ENCODE results near the gene CCDC14.
"Not testable (repeated sequence)": the region's sequence is repeated elsewhere in the genome, so short reads cannot be mapped to it uniquely, and the experiment has no call there.

The CCDC14 gene

DNA sequence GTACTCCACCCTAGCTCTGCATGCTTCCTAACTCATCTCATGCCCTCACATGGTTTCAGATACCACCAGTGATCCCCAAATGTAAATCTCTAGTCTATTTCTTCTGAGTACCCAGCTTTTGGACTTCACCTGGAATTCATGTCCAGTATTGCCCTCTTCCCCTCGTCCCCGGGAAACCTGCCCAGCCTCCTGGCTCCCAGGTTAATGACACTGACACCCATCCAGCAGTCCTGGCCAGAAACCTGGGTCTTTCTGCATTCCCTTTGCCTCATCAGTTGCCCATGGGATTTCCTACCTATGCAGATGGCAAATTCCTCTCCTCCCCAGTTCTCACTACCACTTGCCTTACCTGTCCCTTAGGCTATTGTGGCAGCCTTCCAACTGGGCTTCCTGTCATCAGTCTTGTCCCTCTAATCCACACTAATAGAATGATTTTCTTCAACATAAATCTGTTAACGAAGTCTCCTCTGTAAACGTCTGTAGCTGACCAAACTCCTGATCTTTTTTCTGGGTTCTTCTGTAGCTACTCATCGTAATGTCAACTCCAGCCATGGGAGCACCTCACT, 61.6 kb downstream of the CCDC14 start:
- DNase-seq (ENCODE audit: low spot score): no peak

DNA sequence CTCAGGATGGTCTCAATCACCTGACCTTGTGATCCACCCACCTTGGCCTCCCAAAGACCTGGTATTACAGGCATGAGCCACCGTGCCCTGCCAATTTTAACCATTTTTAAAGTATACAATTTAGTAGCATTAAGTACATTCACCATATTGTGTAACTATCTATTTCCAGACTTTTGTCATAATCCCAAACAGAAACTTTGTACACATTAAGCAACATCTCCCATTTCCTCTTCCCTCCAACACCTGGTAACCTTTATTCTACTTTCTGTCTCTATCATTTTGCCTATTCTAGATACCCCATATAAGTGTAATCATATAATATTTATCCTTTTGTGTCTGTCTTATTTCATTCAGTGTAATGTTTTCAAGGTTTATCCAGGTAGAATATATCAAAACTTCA, 68.0 kb downstream of the CCDC14 start:
- DNase-seq (ENCODE audit: low spot score): no peak

DNA sequence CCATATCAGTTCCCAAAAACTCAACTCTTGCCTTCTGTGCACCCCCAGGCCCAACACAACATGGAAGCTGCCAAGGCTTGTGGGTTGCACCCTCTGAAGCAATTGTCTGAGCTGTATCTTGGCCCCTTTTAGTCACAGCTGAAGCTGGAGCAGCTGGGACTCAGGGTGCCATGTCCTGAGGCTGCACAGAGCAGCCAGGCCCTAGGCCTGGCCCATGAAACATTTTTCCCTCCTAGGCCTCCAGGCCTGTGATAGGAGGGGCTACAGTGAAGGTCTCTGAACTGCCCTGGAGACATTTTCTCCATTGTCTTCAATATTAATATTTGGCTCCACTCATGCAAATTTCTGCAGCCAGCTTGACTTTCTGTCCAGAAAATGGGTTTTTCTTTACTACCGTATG, 68.8 kb downstream of the CCDC14 start:
- DNase-seq (ENCODE audit: low spot score): no peak

DNA sequence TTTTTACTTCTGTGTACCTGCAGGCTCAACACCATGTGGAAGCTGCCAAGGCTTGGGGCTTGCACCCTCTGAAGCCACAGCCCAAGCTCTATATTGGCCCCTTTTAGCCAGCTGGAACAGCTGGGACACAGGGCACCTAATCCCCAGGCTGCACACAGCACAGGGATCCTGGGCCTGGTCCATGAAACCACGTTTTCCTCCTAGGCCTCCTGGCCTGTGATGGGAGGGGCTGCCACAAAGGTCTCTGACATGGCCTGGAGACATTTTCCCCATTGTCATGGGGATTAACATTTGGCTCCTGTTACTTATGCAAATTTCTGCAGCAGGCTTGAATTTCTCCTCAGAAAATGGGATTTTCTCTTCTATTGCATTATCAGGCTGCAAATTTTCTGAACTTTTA, 70.0 kb downstream of the CCDC14 start:
- DNase-seq (ENCODE audit: low spot score): not testable (repeated sequence)

DNA sequence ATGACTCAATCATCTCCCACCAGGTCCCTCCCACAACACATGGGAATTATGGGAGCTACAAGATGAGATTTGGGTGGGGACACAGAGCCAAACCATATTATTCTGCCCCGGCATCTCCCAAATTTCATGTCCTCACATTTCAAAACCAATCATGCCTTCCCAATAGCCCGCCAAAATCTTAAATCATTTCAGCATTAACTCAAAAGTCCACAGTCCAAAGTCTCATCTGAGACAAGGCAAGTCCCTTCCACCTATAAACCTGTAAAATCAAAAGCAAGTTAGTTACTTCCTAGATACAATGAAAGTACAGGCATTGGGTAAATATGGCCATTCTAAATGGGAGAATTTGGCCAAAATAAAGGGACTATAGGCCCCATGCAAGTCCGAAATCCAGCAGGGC, 70.9 kb downstream of the CCDC14 start:
- DNase-seq (ENCODE audit: low spot score): not testable (repeated sequence)

DNA sequence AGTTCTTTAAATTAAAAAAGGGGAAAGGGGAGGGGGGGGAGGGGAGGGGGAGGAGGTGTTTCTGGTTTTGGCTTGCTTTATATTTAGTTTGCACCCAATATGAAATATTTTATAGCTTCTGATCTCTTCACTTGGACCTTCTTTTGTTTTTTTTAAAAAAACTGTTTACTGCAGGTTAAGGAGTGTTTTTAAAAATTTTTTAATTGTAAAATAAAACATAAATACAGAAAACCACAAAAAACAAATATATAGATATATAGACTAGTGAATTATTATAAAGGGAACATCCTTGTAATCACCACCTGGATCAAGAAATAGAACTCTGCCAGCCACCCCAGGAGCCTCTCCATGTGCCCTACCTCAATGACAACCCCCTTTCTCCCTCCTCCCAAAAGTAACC, 76.0 kb downstream of the CCDC14 start:
- DNase-seq (ENCODE audit: low spot score): no peak

DNA sequence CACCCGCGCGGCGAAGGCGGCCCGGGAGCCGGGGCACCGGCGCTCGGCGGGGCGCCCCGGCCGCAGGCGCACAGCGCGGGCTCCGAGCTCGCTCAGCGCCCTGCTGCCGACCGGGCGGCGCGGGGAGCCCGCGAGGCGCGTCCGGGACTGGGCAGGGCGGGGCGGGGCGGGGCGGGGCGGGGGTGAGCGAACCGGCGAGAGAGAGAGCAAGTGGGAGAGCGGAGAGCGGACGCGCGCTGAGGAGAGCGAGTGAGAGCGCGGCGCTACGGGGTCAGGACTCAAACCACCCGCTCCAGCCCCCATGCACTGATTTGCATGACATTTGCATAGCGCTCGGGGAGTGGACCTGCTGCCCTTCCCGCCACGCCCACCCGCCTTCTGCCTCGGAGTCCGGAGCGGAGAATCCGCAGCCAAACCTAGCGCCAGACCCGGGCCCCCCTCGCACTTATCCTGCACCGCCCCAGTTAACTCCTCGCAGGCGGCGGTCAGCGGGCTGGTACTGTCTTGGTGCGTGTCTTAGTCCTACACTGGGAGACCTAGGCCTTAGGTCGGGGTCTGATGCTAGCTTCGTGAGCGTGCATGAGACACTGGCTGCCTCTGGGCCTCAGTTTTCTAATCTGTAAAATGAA, 76.7 kb downstream of the CCDC14 start, which contains the start of gene MYLK:
Gene MYLK, minus strand, starts transcription at position 130 of the 629 bp plus-strand sequence. CDS start 90,491 bp downstream, outside the sequence.
- no peak for DNase-seq (ENCODE audit: low spot score)

DNA sequence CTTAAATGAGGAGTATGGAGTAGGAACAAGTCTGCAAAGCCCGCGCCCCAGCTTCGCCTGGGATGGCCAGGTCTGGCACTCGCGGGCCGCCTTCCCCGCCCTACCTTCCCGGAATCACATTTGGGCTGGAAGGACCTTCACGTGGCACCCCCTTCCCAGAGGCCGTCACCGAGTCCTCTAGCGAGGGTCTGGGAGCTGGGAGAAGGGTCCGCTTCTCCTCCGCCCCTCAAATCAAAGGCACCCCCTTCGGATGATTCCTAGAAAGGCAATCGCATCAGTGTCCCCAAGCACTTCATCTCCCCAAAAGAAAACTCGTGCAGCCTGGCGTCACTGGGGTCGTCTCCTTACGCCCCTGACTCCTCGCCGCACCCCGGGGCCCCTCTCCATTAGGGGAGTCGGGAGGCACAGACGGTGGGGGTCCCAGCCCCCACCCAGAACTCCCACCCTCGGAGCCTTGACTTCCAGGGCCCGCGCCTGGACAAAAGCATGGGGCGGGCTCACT, 77.3 kb downstream of the CCDC14 start:
- no peak for DNase-seq (ENCODE audit: low spot score)

DNA sequence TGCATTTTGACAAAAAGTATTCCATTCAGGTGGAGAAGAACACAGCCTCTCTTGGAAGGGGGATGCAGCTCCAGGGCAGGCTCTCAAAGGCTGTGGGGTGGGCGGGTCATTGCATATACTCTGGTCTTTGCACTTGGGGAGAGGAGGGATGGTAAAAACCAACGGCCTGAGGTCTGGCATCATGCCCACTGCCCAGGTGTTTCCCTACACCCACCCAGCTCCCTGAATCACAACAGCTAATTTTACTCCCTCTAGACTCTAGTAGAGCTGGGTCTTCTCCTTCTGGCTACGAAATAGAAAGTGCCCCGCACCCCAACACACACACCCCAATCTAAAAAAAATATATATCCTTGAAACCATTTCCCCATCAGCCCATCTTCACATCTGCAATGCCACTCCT, 77.9 kb downstream of the CCDC14 start:
- DNase-seq (ENCODE audit: low spot score): no peak

DNA sequence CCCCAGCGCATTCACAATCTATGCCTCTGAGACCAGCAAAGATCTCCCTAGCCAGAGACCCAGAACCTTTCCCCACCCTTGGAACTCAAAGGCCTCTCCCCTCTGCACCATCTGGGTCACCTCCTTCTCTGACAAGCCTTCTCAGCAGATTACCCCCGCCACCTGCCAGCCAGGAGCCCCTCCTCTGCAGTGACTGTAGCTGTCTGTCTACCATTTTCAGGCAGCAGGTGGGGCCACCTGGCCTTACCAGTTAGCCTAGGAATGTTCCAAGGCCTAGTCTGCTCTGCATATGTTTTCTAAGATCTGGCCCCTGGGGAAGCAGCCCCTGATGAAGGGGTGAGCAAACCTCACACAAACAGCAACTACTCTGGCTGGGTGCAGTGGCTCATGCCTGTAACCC, 79.3 kb downstream of the CCDC14 start:
- no peak for DNase-seq (ENCODE audit: low spot score)

DNA sequence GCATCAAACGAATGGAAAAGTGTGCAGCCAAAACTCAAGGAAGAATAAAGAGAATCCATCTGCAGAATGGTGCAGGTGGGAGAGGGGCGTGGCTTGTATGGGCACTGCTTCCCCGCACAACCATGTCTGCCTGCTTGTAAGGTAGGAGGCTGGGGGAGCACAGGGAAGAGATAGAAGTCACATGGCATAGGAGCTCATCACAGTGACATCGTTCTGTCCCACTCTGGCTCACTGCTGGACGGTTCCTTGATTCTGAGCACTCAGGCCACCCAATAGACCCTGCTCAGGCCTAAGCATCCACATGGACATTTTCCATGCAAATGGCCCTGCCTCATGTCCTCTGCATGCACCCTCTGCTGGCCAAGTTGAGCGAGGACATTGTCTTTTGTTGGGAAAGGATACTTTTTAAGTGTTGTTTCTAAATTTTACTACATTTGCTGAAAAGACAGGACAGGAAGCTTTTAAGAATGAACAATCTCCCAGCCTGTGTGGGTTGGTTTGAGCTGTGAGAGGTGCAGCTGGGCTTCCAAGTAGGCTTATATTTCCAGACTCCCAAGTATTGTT, 79.9 kb downstream of the CCDC14 start:
- no peak for DNase-seq (ENCODE audit: low spot score)

DNA sequence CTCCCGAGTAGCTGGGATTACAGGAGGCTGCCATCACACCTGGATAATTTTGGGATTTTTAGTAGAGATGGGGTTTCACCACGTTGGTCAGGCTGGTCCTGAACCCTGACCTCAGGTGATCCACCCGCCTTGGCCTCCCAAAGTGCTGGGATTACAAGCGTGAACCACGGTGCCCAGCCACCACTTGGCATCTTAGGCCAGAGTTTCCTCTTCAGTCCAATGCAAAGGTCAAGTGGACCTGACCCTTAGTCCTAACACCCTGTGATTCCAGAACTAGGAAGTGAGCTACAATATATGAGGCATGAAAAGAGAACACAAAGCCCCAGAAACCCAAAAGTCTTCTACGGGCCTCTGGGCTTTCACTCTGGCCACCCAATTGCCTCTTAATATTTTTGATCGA, 82.2 kb downstream of the CCDC14 start:
- no peak for DNase-seq (ENCODE audit: low spot score)

DNA sequence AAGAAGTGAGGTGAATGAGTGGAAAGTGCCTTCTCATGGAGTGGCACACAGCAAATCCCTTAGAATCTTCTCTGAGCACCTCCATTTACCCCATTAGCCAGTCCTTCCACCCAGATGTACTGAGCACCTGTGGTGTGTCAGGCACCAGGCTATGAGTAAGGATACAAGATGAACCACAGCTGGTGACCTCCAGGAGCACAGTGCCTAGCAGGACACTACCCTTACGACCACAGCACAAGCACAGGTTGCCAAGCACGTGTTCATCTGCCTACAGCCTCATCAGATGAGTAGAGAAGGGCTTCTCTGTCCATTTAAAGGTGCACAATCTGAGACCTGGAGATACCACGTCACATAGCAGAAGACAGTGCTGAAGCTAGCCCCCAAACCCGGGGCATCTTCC, 83.1 kb downstream of the CCDC14 start:
- no peak for DNase-seq (ENCODE audit: low spot score)

DNA sequence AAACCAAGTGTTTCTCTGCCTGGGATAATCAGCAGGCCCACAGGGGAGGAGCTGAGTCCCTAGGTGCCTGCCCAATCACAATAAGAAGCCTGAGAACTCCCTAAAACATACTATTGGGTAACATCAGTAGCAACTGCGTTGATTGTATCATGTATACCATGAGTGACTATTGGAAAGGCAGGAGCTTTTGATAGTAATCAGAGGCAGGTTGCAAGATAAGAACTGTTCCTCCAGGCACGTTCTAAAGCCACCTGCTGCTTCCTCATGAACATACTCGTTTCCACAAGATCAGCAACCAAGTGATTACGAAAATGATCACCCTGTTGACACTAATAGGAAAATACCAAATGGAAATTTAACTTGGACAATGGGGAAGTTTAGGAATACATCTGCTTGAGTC, 83.6 kb downstream of the CCDC14 start:
- DNase-seq (ENCODE audit: low spot score): no peak

DNA sequence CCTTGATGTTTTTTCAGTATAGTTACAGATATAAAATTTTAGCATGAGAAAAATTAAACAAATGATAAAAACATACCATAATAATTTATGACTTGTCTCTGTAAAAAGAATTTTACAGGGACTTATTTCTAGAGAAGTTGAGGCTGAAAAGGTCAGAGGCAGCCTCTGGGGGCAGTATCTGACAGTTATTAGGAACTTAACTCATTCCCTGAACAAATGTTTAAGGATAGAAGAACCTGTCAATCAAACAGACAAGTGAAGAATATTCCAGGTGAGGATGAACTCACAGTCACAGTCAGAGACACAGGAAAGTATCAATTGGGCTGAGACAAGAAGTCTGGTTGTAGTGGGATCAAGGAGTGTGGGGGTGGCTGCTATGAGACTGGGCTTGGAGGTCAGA, 84.2 kb downstream of the CCDC14 start:
- no peak for DNase-seq (ENCODE audit: low spot score)

DNA sequence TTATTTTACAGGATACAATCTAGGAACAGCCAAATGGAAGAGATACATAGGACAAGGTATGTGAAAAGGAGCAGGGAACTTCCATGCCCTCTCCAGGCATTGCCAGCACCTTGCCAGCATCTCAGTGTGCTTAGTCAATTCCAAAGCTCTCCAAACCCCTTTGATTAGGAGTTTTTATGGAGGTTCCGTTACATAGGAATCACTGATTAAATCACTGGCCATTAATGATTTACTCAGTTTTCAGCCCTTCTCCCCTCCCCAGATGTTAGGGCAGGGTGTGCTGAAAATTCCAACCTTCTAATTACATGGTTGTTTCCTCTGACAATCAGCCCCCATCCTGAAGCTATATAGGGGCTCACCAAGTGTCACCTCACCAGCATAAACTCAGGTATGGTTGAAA, 88.4 kb downstream of the CCDC14 start:
- no peak for DNase-seq (ENCODE audit: low spot score)

DNA sequence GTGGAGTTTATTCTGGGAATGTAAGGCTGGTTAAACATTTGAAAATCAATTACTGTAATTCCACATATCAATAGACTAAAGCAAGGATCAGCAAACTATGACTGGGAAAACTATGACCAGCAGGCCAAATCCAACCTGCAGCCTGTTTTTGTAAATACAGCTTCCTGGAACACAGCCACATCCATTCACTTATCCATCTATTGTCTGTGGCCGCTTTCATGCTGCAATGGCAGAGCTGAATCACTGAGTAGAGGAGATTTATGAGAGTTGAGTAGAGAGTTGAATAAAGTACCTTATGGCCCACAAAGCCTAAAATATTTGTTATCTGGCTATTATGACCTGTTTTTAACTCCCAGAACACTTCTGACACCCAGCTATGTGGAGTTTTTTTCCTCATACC, 89.1 kb downstream of the CCDC14 start:
- no peak for DNase-seq (ENCODE audit: low spot score)

DNA sequence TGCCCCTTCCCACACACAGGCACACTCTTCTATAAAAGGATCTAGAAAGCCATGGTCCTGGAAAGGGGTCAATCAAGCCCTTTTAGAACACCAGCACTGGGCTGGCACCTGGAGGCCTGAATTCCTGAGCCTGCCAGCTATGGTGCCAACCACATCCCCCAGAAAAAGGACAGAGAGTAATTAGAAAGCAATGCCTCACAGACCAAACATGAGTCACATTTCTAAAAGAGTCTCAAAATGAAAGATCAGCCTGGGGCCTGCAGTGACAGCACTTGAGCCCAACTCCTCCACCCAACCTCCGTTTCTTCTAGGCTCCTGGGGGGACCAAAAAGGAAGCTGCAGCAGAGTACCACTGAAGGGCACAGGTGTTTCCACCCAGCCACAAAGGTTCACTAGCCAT, 91.0 kb downstream of the CCDC14 start:
- DNase-seq (ENCODE audit: low spot score): no peak

DNA sequence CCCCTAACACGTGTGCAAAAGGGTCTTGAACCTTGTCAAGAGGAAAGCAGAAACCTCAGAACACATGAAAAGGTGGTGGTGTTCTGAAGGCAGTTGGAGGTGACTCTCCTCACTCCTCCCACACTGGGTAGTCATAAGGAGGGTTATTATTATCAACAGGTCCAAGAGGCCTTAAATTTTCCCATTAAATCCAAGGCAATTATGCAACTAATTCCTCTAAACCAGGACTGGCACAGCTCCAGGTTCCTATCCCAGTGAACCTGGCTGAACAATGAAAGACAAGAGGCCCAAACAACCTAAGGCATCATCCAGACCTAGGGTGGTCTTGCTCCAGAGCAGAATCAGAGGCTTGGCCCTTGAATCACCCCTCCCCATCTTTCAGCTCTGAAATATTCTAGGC, 91.9 kb downstream of the CCDC14 start:
- DNase-seq (ENCODE audit: low spot score): no peak

DNA sequence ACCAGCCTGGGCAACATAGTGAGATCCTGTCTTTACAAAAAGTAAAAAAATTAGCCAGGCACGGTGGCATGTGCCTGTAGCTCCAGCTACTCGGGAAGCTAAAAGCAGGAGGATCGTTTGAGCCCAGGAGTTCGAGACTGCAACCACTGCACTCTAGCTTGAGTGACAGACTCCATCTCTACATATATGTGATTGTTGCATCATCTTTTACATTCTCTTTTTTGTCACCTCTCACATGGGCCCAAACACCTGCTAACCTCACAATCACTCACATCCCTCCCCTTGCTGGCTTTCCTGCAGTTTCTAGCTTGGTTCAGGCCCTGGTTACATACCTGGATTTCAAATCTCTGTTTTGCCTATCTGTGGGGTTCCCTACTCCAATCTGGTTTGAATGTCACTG, 96.3 kb downstream of the CCDC14 start:
- no peak for DNase-seq (ENCODE audit: low spot score)

Data from CD4-positive, alpha-beta T cell treated with Interleukin-15 for 4 hours (primary cell).